K562 (cell line): Measurements from ENCODE around the gene TTLL12. TPM values are rescaled to one million over a fixed set of nuclear protein-coding genes. Genes with fewer than 3 reads are reported as not detected.
A peak's percentile ranks its signal among the peaks of the same experiment; 100 is the strongest.

Experiments
- ATAC-seq: fragments of 200-7000 bp; cut with Tn5 transposase; 3 replicates; pipeline ENCODE4 v1.9.1; 2020; ENCODE audit warnings: moderate library complexity
- BruUV-seq: library from RNA; stranded (reverse); fragments of 400-500 nt; replicated peaks from 2 replicates; lab custom pipeline; 2021; lab: Mats Ljungman, UMichigan
- CTCF ChIA-PET: fragments of 300-600 bp; formaldehyde crosslinking; extraction: SDS; loops from one replicate; lab custom pipeline; 2021; ENCODE audit warnings: low intra/inter-chr PET ratio; lab: Yijun Ruan, JAX
- POLR2A ChIA-PET: fragments of 300-600, 350-650 bp; sonication (Branson Sonifier 250); formaldehyde crosslinking; extraction: SDS; loops from one replicate; lab custom pipeline; 2021; ENCODE audit warnings: antibody characterized with exemption, inconsistent platforms; lab: Yijun Ruan, JAX
- DNase-seq, 4 experiments: peaks; one replicate each; pipeline versions ENCODE4 v3.0.0 to v3.0.0-alpha.2; 2011 to 2018; ENCODE audit warnings: low spot score in 3 of 4, mixed read lengths in 3 of 4; ENCODE audit errors: extremely low read depth in 1 of 4
- FAIRE-seq: peaks from 2 replicates; lab custom pipeline; 2011; peaks lifted over from hg19 to GRCh38; lab: Jason Lieb, UNC
- H2AFZ ChIP-seq: 2 replicates; pipeline ENCODE4 v1.6.0; 2011; ENCODE audit warnings: low read depth, low read length, control low read depth, inconsistent platforms
- H3K27ac ChIP-seq: fragments of 200-600 bp; 3 replicates; pipeline ENCODE4 v1.8.0; 2011; ENCODE audit warnings: low read depth, mild to moderate bottlenecking, control low read depth, inconsistent platforms, low read length, moderate library complexity, mixed read lengths; ENCODE audit errors: extremely low read depth
- H3K27me3 ChIP-seq, 2 experiments: fragments of 300-600 bp in 1 of 2; 2 replicates in 1 of 2; 3 replicates in 1 of 2; pipeline versions ENCODE4 v1.6.0 to v1.8.0; 2011; ENCODE audit warnings: inconsistent platforms in 2 of 2, low read length in 2 of 2, mild to moderate bottlenecking in 1 of 2, mixed read lengths in 1 of 2, moderate library complexity in 1 of 2; ENCODE audit not compliant: control insufficient read depth in 2 of 2, insufficient read depth in 2 of 2
- H3K36me3 ChIP-seq: fragments of 300-600 bp; 3 replicates; pipeline ENCODE4 v1.8.0; 2011; ENCODE audit warnings: mild to moderate bottlenecking, low read length, inconsistent platforms; ENCODE audit not compliant: control insufficient read depth, insufficient read depth
- H3K4me1 ChIP-seq, 2 experiments: fragments of 200-600 bp in 1 of 2; replicated peaks in 1 of 2; 2 replicates in 1 of 2; 3 replicates in 1 of 2; pipeline versions ENCODE4 v1.5.1 to v1.8.0; 2011; ENCODE audit warnings: inconsistent platforms in 2 of 2, low read length in 2 of 2, mild to moderate bottlenecking in 1 of 2, mixed read lengths in 1 of 2, moderate library complexity in 1 of 2; ENCODE audit not compliant: control insufficient read depth in 2 of 2, insufficient read depth in 2 of 2
- H3K4me2 ChIP-seq: 2 replicates; pipeline ENCODE4 v1.6.1; 2011; ENCODE audit warnings: low read length, control low read depth, inconsistent platforms, mixed read lengths; ENCODE audit not compliant: insufficient read depth
- H3K4me3 ChIP-seq: fragments of 200-600 bp; sonication (generic), shearing (Covaris generic); 2 replicates; pipeline ENCODE4 v1.5.1; 2016; ENCODE audit warnings: control low read depth, inconsistent platforms
- H3K79me2 ChIP-seq: fragments of 200-600 bp; 3 replicates; pipeline ENCODE4 v1.8.0; 2011; ENCODE audit warnings: low read length, inconsistent platforms; ENCODE audit not compliant: control insufficient read depth, insufficient read depth
- H3K9ac ChIP-seq, 2 experiments: 2 replicates each; pipeline versions ENCODE4 v1.6.0 to v1.6.1; 2011; ENCODE audit warnings: low read depth in 2 of 2, low read length in 2 of 2, control low read depth in 1 of 2, inconsistent platforms in 1 of 2, mild to moderate bottlenecking in 1 of 2, mixed read lengths in 1 of 2; ENCODE audit not compliant: insufficient read depth in 1 of 2
- H3K9me1 ChIP-seq: one replicate; pipeline ENCODE4 v1.6.0; 2011; ENCODE audit warnings: inconsistent platforms, mild to moderate bottlenecking, low read length, moderate library complexity; ENCODE audit not compliant: control insufficient read depth, insufficient read depth
- H3K9me3 ChIP-seq: replicated peaks from 2 replicates; pipeline ENCODE4 v1.5.1; 2011; ENCODE audit warnings: low read depth, low read length, inconsistent platforms; ENCODE audit not compliant: control insufficient read depth, insufficient read depth
- H4K20me1 ChIP-seq: replicated peaks from 2 replicates; pipeline ENCODE4 v1.6.1; 2011; ENCODE audit warnings: low read length, inconsistent platforms, mixed read lengths; ENCODE audit not compliant: control insufficient read depth, insufficient read depth
- CBX5 ChIP-seq: IDR thresholded peaks from 2 replicates; pipeline ENCODE4 v1.6.1; 2014; ENCODE audit warnings: low read depth, borderline replicate concordance
- EWSR1 ChIP-seq: fragments of 450-650 bp; IDR thresholded peaks from 2 replicates; pipeline ENCODE4 v1.6.1; 2018; ENCODE audit warnings: borderline replicate concordance, mild to moderate bottlenecking, low read depth, moderate library complexity; ENCODE audit not compliant: partially characterized antibody
- HDAC3 ChIP-seq: fragments of 450-650 bp; IDR thresholded peaks from 2 replicates; pipeline ENCODE4 v1.6.1; 2018; ENCODE audit warnings: borderline replicate concordance, mild to moderate bottlenecking, moderate library complexity; ENCODE audit not compliant: partially characterized antibody
- SMAD4 ChIP-seq: fragments of 250-450 bp; sonication (Bioruptor Pico); conservative IDR thresholded peaks from 2 replicates; pipeline ENCODE4 v1.8.0; 2021; ENCODE audit warnings: inconsistent platforms, mild to moderate bottlenecking, moderate library complexity
- SP2 ChIP-seq: IDR thresholded peaks from 2 replicates; pipeline ENCODE4 v1.6.1; 2011; ENCODE audit warnings: mild to moderate bottlenecking, low read depth, low read length, moderate library complexity; ENCODE audit not compliant: poor library complexity, severe bottlenecking; ENCODE audit errors: extremely low read depth
- SUPT5H ChIP-seq: fragments of 450-650 bp; IDR thresholded peaks from 2 replicates; pipeline ENCODE4 v1.6.1; 2016
- TSHZ1 ChIP-seq: fragments of 250-450 bp; sonication (Bioruptor Pico); IDR thresholded peaks from 2 replicates; pipeline ENCODE4 v1.4.0; 2020; ENCODE audit warnings: mild to moderate bottlenecking, moderate library complexity
- ZBTB11 ChIP-seq, 3 experiments: fragments of 200-800 bp in 1 of 3; fragments of 250-450 bp in 1 of 3; fragments of 450-650 bp in 1 of 3; sonication (Bioruptor Pico) in 1 of 3; sonication (Bioruptor generic) in 1 of 3; formaldehyde crosslinking in 1 of 3; IDR thresholded peaks; 2 replicates each; pipeline versions ENCODE4 v1.6.1 to v1.8.0; 2016 to 2022; ENCODE audit warnings: mild to moderate bottlenecking in 2 of 3, missing genetic modification characterization in 2 of 3, missing compliant biosample characterization in 1 of 3, moderate library complexity in 1 of 3
- ZNF766 ChIP-seq: fragments of 200-800 bp; sonication (Bioruptor generic); conservative IDR thresholded peaks from 2 replicates; pipeline ENCODE4 v1.6.1; 2016; ENCODE audit warnings: missing genetic modification characterization, missing compliant biosample characterization
- WGBS: fragments of 100-300 bp; shearing (Covaris generic); methylation state at CpG from one replicate; pipeline ENCODE4 v1.1.6; 2016; ENCODE audit warnings: low coverage, mixed read lengths; ENCODE audit not compliant: insufficient coverage; ENCODE audit errors: missing lambda C conversion rate; 5-methylcytosine and 5-hydroxymethylcytosine counted together
- in situ Hi-C: fragments of 300-500 bp; cut with MboI; formaldehyde crosslinking; loops from 4 replicates; pipeline ENCODE4 v1.15.0; 2018; ENCODE audit warnings: inconsistent platforms, mixed read lengths
- intact Hi-C: fragments of 100-400 bp; cut with micrococcal nuclease; formaldehyde crosslinking; loops from 2 replicates; pipeline ENCODE4 v1.14.2; 2022
- polyA plus RNA-seq, 8 experiments: library from polyadenylated mRNA; depleted of rRNA in 4 of 8; stranded (reverse) in 5 of 8; unstranded in 3 of 8; fragments of >200 nt; fragmentation: Nextera tagmentation in 2 of 8; fragmentation: Illumina TruSeq in 1 of 8; extraction: Ambion mirVana in 2 of 8; extraction: Trizol in 1 of 8; gene quantifications; 2 replicates each; pipeline versions ENCODE4 v1.2.1 to v1.2.3, GENCODE V29; 2011 to 2014; ENCODE audit warnings: inconsistent platforms in 1 of 8, missing spikeins in 1 of 8
- total RNA-seq, 7 experiments: library from RNA; depleted of rRNA in 6 of 7; stranded (reverse); fragments of >200 nt in 6 of 7; fragmentation: Illumina TruSeq in 2 of 7; extraction: Trizol in 2 of 7; gene quantifications; 2 replicates each; pipeline versions ENCODE4 v1.2.1 to v1.2.3, GENCODE V29; 2011 to 2021; ENCODE audit warnings: low replicate concordance in 1 of 7
- TF ChIP-seq, protein P1 (sequence below): fragments of 250-450 bp; sonication (Bioruptor Pico); IDR thresholded peaks from 2 replicates; pipeline ENCODE4 v1.5.0; 2020; ENCODE audit warnings: mild to moderate bottlenecking

The TTLL12 gene
- total and polyA plus RNA-seq, 9 of the 15 experiments (the other 6 are each of a cell fraction or from before 2014, with no cell fraction given) = 1.3 to 128 (median 43.0) TPM

DNA sequence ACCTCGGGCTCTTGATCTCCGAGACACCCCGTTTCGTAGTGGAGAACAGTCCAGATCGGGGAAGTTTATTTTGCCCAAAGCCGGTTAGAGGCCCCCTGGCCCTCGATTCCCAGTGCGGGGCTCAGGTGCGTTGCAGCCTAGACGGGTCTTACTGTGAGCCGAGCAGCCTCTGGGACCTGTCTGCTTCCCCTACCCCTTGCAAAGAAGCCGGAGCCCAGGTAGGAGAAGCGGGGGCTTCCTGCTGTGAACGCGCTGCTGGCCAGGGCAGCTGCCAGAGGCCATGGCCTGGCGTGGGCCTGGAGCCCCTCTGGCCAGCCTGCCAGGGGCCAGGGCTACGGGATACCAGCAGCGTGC lies 35.0 kb downstream of the TTLL12 start (continued):
- TF ChIP-seq TSHZ1 (CRISPR knock-in tag) = no peak
- TF ChIP-seq HDAC3 = no peak
- 0 out of 2 replicates have a peak, but pooled peaks have one; percentile 2 for TF ChIP-seq SMAD4
- no peak for TF ChIP-seq ZNF766 (CRISPR knock-in tag)
- TF ChIP-seq EWSR1 = no peak

GRCh38 chr22:43151251-43152002 lies 35.5 kb downstream of the TTLL12 start, which contains the start of gene TSPO:
TSS of gene TSPO (plus strand) at chr22:43151559. CDS start at chr22:43159239, 7,680 bp downstream.
- Histone ChIP-seq H3K9me1 (no peaks in the 10 kb centered on the region), H3K79me2 (peaks cover 29% of the 10 kb centered on the region), H3K27me3 (no peaks in the 10 kb centered on the region), H3K27ac (peak within 1 kb of the TSS; percentile 76), H3K9ac (peak within 1 kb of the TSS; percentile 82 to 96), H3K4me3 (peak within 1 kb of the TSS; percentile 54), H3K9me3 (no peaks in the 10 kb centered on the region), H2AFZ (peak within 1 kb of the TSS; percentile 83), H3K4me2 (peak within 1 kb of the TSS; percentile 85), H3K4me1 (peaks cover 0 to 38% of the 10 kb centered on the region in 2 experiments; a peak in 3 of 5 replicates), H4K20me1 (0 out of 2 replicates have a peak, but pooled peaks cover 3% of the 10 kb centered on the region), H3K36me3 (no peaks in the 10 kb centered on the region)
- BruUV-seq = TSS peak; percentile 50
- 0% methylated on average over 22 of the region's 75 CpGs for WGBS
- intact Hi-C loops (no loop called here), in situ Hi-C loops (no loop called here)
- ChIA-PET POLR2A (interaction anchor here (0.6 kb wide), 1 partner anchor 48 kb away, joined by 4 read pairs; no protein-coding TSS in a partner anchor), CTCF (no interaction called here)
- no peak for FAIRE-seq
- peak; percentile 79 for ATAC-seq
- peak; percentile 53 to 85 (median 80) for DNase-seq
- TF ChIP-seq SP2 = no peak
- no peak for TF ChIP-seq SUPT5H
- TF ChIP-seq CBX5 = no peak
- 0 out of 6 replicates have a peak, but pooled peaks of 1 of the 3 experiments have one; percentile 17 for TF ChIP-seq ZBTB11 (CRISPR knock-in tag; IDR thresholded peaks at IDR 0.05)
- TF ChIP-seq, protein P1, sequence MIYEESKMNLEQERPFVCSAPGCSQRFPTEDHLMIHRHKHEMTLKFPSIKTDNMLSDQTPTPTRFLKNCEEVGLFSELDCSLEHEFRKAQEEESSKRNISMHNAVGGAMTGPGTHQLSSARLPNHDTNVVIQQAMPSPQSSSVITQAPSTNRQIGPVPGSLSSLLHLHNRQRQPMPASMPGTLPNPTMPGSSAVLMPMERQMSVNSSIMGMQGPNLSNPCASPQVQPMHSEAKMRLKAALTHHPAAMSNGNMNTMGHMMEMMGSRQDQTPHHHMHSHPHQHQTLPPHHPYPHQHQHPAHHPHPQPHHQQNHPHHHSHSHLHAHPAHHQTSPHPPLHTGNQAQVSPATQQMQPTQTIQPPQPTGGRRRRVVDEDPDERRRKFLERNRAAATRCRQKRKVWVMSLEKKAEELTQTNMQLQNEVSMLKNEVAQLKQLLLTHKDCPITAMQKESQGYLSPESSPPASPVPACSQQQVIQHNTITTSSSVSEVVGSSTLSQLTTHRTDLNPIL (CRISPR knock-in tag) = no peak
